Measurements from ENCODE around the gene ALDH3B2. TPM values are rescaled to one million over a fixed set of nuclear protein-coding genes. Genes with fewer than 3 reads are reported as not detected.

Gene ALDH3B2
- total RNA-seq, result 0.87 and 3.4 TPM in 2 replicates

DNA sequence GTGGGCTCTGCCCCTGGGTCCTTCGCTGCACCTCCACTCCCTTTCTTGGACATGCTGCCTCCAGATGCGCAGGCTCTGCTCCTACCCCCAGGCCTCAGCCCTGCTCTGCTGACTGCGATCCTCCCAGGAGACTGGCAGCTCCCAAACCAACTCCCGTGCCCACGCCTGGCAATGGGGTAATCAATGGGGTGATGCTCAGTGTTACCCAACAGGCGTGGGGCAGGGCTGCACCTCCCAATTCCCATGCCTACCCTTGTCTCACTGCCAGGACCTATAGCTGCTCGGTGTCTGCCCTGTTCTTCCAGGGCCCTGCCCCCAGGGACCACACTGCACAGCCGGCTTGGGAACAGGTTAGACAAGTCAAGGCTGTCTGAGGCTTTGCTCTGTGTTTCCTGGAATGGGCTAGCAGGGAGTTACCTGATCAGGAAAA lies at the start of gene ALDH3B2:
TSS of gene ALDH3B2 (minus strand) at position 182 of the 430 bp plus-strand sequence. CDS start 7,688 bp downstream, outside the sequence.

GRCh38 chr11:67639438-67639859 lies 35.0 kb downstream of the ALDH3B2 start, which contains the start of gene TBX10:
TBX10 (minus strand) TSS chr11:67639763; CDS start chr11:67639472, 291 bp downstream.

DNA sequence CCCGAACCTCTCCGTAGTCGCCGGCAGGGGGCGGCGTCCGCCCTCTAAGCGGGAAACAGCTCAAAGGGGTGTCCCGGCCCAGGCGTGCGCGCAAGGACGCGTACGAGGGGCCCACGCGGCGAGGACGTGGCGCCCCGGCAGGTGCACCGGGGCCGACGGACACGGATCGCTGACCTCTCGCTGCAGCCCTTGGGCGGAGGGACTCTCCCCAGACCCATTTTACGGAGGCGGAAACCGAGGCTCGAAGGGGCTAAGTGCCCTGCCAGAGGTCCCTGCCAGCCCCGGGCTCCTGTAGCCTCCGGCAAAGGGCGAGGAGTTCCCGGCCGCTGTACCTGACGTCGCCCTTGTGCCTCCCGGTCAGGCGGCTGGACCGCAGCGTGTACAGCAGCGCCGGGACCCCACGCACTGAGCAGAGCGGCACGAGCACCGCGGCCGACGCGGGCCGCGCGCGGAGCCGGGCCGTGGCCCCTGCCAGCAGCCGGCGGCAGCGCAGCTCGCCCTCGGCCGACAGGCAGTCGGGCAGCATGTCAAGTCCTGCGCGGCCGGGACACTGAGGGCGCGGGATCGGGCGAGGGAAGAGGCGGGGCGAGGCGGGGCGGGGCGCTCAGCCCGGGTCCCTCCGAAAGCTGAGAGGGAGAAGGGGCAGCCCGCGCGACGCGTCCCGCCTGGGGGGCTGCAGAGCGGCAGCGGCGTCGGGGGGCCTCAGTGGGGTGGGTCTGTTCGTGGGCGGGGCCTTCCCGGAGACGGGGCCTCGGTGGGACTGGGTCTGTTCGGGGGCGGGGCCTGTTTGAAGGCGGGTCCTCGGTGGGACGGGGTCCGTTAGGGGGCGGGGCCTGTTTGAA lies 44.8 kb downstream of the ALDH3B2 start, which contains the start of gene NUDT8:
TSS of gene NUDT8 (minus strand) at position 552 of the 842 bp plus-strand sequence. CDS start at position 526, 26 bp downstream.

Other genes starting within 250 kb of the ALDH3B2 start
- 44.4 and 71.9 TPM in 2 replicates for gene RPS6KB2, start 246.1 kb downstream of the ALDH3B2 start, total RNA-seq
- 0.78 and 1.4 TPM in 2 replicates for gene PTPRCAP, start 236.9 kb downstream of the ALDH3B2 start, total RNA-seq
- gene CORO1B, start 231.1 kb downstream of the ALDH3B2 start, total RNA-seq, result 65.5 and 82.0 TPM in 2 replicates
- gene GPR152, start 221.9 kb downstream of the ALDH3B2 start, total RNA-seq, result not detected in 2 replicates
- not detected in 2 replicates for gene CABP4, start 219.3 kb downstream of the ALDH3B2 start, total RNA-seq
- 91.8 and 98.6 TPM in 2 replicates for gene TMEM134, start 205.4 kb downstream of the ALDH3B2 start, total RNA-seq
- 43.6 and 47.6 TPM in 2 replicates for gene AIP, start 191.6 kb downstream of the ALDH3B2 start, total RNA-seq
- 28.0 and 39.4 TPM in 2 replicates for gene PITPNM1, start 169.3 kb downstream of the ALDH3B2 start, total RNA-seq
- gene CDK2AP2, start 166.5 kb downstream of the ALDH3B2 start, total RNA-seq, result 73.0 and 86.1 TPM in 2 replicates
- gene CABP2, start 151.2 kb downstream of the ALDH3B2 start, total RNA-seq, result not detected in 2 replicates
- gene GSTP1, start 90.8 kb downstream of the ALDH3B2 start, total RNA-seq, result 2,705 and 3,941 TPM in 2 replicates
- gene NDUFV1, start 67.7 kb downstream of the ALDH3B2 start, total RNA-seq, result 271 and 284 TPM in 2 replicates
- gene NUDT8, start 44.7 kb downstream of the ALDH3B2 start, total RNA-seq, result 11.7 and 16.6 TPM in 2 replicates
- gene TBX10, start 34.9 kb downstream of the ALDH3B2 start, total RNA-seq, result not detected in 2 replicates
- gene ACY3, start 23.9 kb downstream of the ALDH3B2 start, total RNA-seq, result 0.16 TPM in 1 of 2 replicates, not detected in the other